ENCODE results near the gene ABRACL.

Gene ABRACL

GRCh38 chr6:139082370-139082769 lies 53.8 kb downstream of the ABRACL start:
- H3K27ac ChIP-seq, result no peak overlapping the region
- H3K4me1 ChIP-seq (ENCODE audit: low read depth, poor library complexity, severe bottlenecking), result no peaks in the 10 kb centered on the region
- H4K20me1 ChIP-seq (ENCODE audit: insufficient read depth), result no peaks in the 10 kb centered on the region
- H3K79me2 ChIP-seq (ENCODE audit: insufficient read depth, low read depth), result no peaks in the 10 kb centered on the region
- no peak overlapping the region for H3K4me2 ChIP-seq
- H2AFZ ChIP-seq (ENCODE audit: low read depth), result no peak overlapping the region
- H3K27me3 ChIP-seq (ENCODE audit: insufficient read depth, low read depth), result no peaks in the 10 kb centered on the region
- no peak overlapping the region for H3K9ac ChIP-seq
- H3K4me3 ChIP-seq (IDR thresholded peaks at IDR 0.05; ENCODE audit: insufficient read depth, low read depth, low read length), result no peak overlapping the region
- H3K36me3 ChIP-seq (ENCODE audit: insufficient read depth), result no peaks in the 10 kb centered on the region
- no peak for TF ChIP-seq CTCF (conservative IDR thresholded peaks at IDR 0.05; ENCODE audit: low read depth, low read length)

GRCh38 chr6:139091826-139092225 lies 63.3 kb downstream of the ABRACL start:
- Histone ChIP-seq H3K4me2 (no peak overlapping the region), H3K27ac (no peak overlapping the region)

More at GRCh38 chr6:139091826-139092225, 63.3 kb downstream of the ABRACL start:
- Histone ChIP-seq H3K79me2 (ENCODE audit: insufficient read depth, low read depth) (no peaks in the 10 kb centered on the region), H3K4me3 (IDR thresholded peaks at IDR 0.05; ENCODE audit: insufficient read depth, low read depth, low read length) (no peak overlapping the region), H2AFZ (ENCODE audit: low read depth) (no peak overlapping the region), H3K9ac (no peak overlapping the region), H3K27me3 (ENCODE audit: insufficient read depth, low read depth) (no peaks in the 10 kb centered on the region), H3K4me1 (ENCODE audit: low read depth, poor library complexity, severe bottlenecking) (no peaks in the 10 kb centered on the region), H3K36me3 (ENCODE audit: insufficient read depth) (no peaks in the 10 kb centered on the region), H4K20me1 (ENCODE audit: insufficient read depth) (no peaks in the 10 kb centered on the region)
- no peak for TF ChIP-seq CTCF (conservative IDR thresholded peaks at IDR 0.05; ENCODE audit: low read depth, low read length)

All from KMS-11 (cell line).